Endothelial cell (in vitro differentiated cells): ENCODE data around the gene RGS3. TPM values are rescaled to one million over a fixed set of nuclear protein-coding genes. Genes with fewer than 3 reads are reported as not detected.
A peak's percentile ranks its signal among the peaks of the same experiment; 100 is the strongest.

ENCODE experiments used
- DNase-seq: peaks from one replicate; pipeline ENCODE4 v3.0.0; 2021; ENCODE audit warnings: low spot score
- H3K27ac Mint-ChIP-seq: one replicate; pipeline ENCODE4 v1.8.0; 2021; ENCODE audit warnings: mixed read lengths, inconsistent platforms; ENCODE audit not compliant: unreplicated experiment
- H3K27me3 Mint-ChIP-seq: one replicate; pipeline ENCODE4 v1.8.0; 2021; ENCODE audit warnings: mild to moderate bottlenecking, moderate library complexity, mixed read lengths, inconsistent platforms; ENCODE audit not compliant: unreplicated experiment
- H3K36me3 Mint-ChIP-seq: one replicate; pipeline ENCODE4 v1.8.0; 2021; ENCODE audit warnings: mild to moderate bottlenecking, low read depth, mixed read lengths, inconsistent platforms; ENCODE audit not compliant: unreplicated experiment
- H3K4me1 Mint-ChIP-seq: one replicate; pipeline ENCODE4 v1.8.0; 2021; ENCODE audit warnings: mild to moderate bottlenecking, mixed read lengths, inconsistent platforms; ENCODE audit not compliant: unreplicated experiment
- H3K4me3 Mint-ChIP-seq: one replicate; pipeline ENCODE4 v1.8.0; 2021; ENCODE audit warnings: mild to moderate bottlenecking, mixed read lengths, inconsistent platforms; ENCODE audit not compliant: unreplicated experiment
- H3K9me3 Mint-ChIP-seq: one replicate; pipeline ENCODE4 v1.8.0; 2021; ENCODE audit warnings: mixed read lengths, inconsistent platforms; ENCODE audit not compliant: unreplicated experiment
- CTCF ChIP-seq: fragments of 200-600 bp; sonication (generic); IDR thresholded peaks from one replicate; pipeline ENCODE4 v1.5.0; 2021; ENCODE audit warnings: antibody characterized with exemption; ENCODE audit not compliant: unreplicated experiment
- total RNA-seq: library from RNA; stranded (reverse); fragmentation: NEBNext Ultra II Directional; extraction: Animal tissue kit (Norgen Biotek cat#: 25700); gene quantifications from one replicate; pipeline ENCODE4 v1.2.1, GENCODE V29; 2021; ENCODE audit not compliant: unreplicated experiment

Gene RGS3
- total RNA-seq, 1 donor from 2014 or later = 474 TPM

GRCh38 chr9:113563826-113564497 lies 100.4 kb downstream of the RGS3 start:
- Mint-ChIP-seq H3K27me3 (peaks cover 25% of the 10 kb centered on the region), H3K4me1 (peaks cover 27% of the 10 kb centered on the region), H3K27ac (peak overlapping the region; percentile 57), H3K9me3 (no peaks in the 10 kb centered on the region), H3K4me3 (peak overlapping the region; percentile 53), H3K36me3 (peaks cover 46% of the 10 kb centered on the region)
- DNase-seq = no peak
- TF ChIP-seq CTCF = no peak

DNA sequence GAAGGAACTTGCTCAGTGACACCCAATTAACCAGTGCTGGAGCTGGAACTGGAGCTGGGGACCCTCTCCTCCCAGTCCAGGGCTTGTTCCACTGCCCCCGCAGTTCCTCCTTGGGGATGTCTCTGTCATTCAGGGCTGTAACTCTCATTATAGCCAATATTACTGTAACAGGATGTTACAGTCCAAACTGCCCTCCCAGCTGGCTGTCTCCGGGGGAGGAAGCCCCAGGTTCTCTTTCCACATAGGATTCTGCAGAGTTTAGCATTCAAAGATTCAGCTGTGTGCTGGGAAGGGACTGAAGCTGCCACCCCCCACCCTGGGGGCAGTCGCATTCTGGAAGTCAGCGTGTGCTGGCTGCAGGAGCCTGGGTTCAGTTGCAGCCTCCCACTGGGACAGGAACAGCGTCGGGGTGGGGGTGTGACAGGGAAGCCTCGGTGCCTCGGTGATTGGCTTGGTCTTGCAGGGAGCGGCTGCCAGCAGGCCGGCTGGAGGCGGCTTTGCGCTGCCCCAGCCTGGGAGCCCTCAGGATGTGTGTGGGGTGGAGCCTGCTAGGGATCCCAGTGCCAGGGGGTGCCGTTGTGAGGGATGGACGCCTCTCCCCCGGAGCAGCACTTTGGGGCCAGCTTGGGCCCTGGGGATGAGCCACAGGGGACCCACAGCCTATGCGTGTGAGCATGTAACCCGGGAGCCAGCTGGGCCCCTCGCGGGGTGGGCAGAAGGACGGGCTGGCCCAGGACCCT lies 101.1 kb downstream of the RGS3 start:
- H3K36me3 Mint-ChIP-seq = peaks cover 53% of the 10 kb centered on the region
- H3K4me3 Mint-ChIP-seq = no peak overlapping the region
- no peaks in the 10 kb centered on the region for H3K9me3 Mint-ChIP-seq
- peak overlapping the region; percentile 16 for H3K27ac Mint-ChIP-seq
- TF ChIP-seq CTCF = no peak
- peaks cover 28% of the 10 kb centered on the region for H3K27me3 Mint-ChIP-seq
- H3K4me1 Mint-ChIP-seq = peaks cover 30% of the 10 kb centered on the region
- DNase-seq = no peak

DNA sequence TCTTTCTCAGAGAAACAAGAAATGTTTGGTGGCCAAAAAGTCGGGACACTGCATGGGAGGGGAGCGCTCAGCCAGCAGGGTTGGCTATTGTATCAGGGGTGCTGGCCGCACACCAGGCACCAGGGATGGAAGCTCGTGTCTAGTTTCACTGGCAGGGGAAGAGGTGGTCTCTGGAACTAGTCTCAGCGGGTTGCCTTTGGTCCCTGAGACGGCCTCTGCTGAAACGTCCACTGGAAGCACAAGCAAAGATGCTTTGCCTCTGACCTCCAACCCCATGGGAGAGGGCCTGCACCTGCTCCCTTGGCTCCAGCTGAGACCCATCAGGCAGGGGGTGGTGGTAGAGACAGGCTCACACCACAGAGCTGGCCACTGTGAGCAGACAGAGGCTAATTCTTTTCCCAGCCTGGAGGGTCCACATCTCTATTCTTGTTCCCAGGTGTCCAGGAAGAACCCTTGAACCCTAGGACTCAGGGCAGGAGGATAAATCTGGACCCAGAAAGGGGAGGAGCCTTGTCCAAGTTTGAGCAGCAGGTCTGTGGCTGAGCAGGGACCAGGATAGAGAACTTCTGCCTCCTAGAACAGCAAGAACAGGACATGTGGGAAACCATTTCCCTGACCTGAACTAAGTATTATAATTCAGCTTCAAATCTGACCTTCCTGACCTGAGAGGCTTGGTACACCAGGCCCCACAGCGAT lies 102.6 kb downstream of the RGS3 start:
- Mint-ChIP-seq H3K27ac (no peak overlapping the region), H3K36me3 (peaks cover 59% of the 10 kb centered on the region), H3K4me1 (peaks cover 35% of the 10 kb centered on the region), H3K9me3 (no peaks in the 10 kb centered on the region), H3K27me3 (peaks cover 25% of the 10 kb centered on the region), H3K4me3 (peak overlapping the region; percentile 37)
- DNase-seq = no peak
- no peak for TF ChIP-seq CTCF

DNA sequence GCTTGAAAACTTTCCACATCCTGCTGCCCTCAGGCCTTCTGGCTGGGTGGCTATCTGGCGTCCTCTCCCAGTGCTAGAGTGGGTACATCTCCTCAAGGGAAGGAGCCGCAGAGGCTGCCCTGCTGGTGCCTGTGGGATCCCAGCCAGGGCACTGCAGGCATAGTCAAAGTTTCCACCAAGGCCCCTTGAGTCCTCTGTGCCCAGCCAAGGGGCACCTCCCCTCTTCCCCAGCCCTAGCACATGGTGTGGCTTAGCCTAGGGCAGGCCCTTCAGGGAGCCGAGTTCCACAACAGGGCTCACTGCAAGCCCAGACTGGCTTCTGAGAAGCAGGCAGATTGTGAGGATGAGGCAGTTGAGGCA lies 103.2 kb downstream of the RGS3 start:
- H3K4me1 Mint-ChIP-seq = peaks cover 38% of the 10 kb centered on the region
- peaks cover 59% of the 10 kb centered on the region for H3K36me3 Mint-ChIP-seq
- TF ChIP-seq CTCF = no peak
- DNase-seq = no peak
- no peak overlapping the region for H3K27ac Mint-ChIP-seq
- peaks cover 25% of the 10 kb centered on the region for H3K27me3 Mint-ChIP-seq
- H3K9me3 Mint-ChIP-seq = no peaks in the 10 kb centered on the region
- H3K4me3 Mint-ChIP-seq = no peak overlapping the region
